VCaP (cell line): ENCODE results near the gene DUSP6.

ENCODE experiments used
- H3K27ac ChIP-seq: fragments of 450-650 bp; 2 replicates; pipeline ENCODE4 v1.5.1; 2017
- TF ChIP-seq, protein P1 (sequence below): fragments of 450-650 bp; conservative IDR thresholded peaks from 2 replicates; pipeline ENCODE4 v1.5.1; 2017; ENCODE audit warnings: mild to moderate bottlenecking, moderate library complexity

Gene DUSP6

DNA sequence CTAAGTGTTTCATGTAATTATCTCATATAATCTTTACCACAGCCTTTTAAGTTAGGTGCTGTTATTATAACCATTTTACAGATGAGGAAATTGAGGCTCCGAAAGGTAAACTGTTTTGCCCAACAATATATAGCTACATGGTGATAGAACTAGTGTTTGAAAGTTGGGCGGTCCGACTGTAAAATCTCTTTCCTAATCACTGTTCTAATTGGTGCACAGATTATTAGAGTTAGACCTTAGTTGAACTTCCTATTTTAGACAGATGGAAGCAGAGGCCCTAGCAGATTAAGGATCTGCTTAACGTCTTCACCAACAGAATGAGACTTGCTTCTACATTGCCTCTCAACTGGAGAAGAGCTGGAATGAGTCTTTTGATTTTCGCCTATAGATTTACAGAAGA lies 30.0 kb upstream of the DUSP6 start:
- TF ChIP-seq, protein P1, sequence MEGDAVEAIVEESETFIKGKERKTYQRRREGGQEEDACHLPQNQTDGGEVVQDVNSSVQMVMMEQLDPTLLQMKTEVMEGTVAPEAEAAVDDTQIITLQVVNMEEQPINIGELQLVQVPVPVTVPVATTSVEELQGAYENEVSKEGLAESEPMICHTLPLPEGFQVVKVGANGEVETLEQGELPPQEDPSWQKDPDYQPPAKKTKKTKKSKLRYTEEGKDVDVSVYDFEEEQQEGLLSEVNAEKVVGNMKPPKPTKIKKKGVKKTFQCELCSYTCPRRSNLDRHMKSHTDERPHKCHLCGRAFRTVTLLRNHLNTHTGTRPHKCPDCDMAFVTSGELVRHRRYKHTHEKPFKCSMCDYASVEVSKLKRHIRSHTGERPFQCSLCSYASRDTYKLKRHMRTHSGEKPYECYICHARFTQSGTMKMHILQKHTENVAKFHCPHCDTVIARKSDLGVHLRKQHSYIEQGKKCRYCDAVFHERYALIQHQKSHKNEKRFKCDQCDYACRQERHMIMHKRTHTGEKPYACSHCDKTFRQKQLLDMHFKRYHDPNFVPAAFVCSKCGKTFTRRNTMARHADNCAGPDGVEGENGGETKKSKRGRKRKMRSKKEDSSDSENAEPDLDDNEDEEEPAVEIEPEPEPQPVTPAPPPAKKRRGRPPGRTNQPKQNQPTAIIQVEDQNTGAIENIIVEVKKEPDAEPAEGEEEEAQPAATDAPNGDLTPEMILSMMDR = no peak
- peak overlapping the region; percentile 94 for H3K27ac ChIP-seq

DNA sequence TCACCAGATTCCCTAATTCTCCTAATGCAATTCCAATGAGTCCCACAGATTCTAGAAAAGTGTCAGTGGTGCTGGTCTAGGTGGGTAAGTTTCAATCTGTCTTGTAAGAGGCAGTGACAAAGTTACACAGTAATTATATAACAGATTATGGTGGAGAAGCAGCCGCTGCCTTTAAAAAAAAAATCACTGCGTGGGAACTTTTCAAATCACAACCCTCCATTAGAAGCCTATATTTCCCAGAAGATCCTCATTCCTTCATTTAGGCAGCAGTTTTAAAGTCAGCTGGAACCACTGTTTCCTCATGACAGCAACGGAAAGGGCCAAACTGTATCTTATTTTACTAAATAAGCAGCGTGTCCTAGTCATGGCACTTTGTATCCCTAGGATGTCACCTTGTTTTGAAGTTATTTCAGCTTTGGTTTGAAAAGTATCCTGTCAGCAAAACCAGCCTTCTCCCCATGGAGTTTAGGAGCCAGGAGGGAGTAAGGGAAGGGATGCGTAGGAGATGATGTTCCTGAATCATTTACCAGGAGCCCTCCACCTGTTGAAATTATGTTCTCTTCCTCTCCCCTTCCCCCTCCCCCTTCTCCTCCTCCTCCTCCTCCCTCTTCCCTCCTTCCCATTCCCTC lies 27.7 kb upstream of the DUSP6 start:
- TF ChIP-seq, protein P1 = no peak
- H3K27ac ChIP-seq = peak overlapping the region; percentile 94; the same call in 1 of the 2 replicates

DNA sequence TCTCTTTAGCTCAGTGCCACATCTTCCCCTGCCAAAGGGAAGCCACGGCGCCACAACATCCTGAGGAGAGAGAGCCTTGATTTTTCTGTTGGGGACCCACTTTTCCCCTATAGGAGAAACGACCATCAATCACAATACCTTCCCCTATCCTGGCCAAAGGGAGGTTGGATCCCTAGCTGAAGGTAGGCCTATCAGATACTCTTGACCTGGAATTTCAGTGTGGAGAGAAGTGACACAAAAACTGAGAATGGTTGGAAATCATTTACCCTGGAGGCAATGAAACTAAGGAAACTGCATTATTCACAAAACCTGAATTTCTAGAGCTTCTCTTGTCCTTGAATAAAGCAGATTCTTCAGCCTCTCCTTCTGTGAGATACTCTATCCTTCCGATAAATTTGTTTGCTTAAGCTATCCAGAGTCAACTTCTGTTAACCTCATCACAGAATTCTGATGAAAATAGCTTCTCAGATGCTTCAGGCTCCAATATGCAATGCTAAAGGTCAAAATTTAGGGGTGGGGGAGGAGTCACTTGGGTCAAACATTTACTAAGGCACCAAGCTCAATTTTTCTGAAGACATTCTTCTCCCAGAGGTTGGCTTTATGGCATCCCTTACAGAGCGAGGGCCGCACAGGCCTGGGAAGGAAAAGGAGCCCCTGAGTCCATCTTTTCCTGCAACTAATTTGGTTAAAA lies 27.0 kb upstream of the DUSP6 start:
- peak overlapping the region; percentile 94; the same call in 1 of the 2 replicates for H3K27ac ChIP-seq
- TF ChIP-seq, protein P1 = no peak

DNA sequence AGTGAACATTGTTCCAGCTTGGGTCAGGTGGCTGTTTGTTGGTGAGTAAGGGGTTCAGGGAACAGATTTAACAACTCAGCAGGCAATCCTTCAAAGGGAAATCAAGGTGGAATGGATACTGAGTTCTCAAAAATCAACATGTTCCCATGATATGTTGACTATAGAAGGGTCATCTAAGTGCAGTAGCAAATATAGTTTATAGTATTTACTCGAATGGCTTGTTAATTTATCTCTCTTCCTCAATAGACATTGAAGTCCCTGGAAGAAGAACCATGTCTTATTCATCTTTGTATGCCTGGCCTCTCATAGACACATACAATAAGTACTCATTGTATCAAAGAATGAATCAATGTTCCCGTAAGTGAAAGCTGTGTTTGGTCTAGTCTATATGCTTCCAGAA lies 24.5 kb upstream of the DUSP6 start:
- peak overlapping the region; percentile 94 for H3K27ac ChIP-seq
- TF ChIP-seq, protein P1 = no peak

DNA sequence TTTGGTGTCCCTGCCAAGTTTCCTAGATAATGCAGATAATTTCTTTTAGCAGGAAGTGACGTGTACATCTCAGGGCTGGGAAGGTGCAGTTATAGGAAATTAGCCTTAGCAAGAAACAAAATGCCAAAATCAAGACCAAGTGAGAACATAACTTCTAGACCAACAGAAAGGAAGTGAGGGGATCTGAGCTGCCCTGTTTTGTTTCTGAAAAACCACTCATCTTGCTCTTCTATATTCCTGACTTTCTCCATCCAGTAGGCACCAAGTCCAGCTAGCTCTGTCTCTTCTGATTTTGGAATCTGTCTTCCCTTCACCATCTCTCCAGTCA lies 23.9 kb upstream of the DUSP6 start:
- TF ChIP-seq, protein P1 = no peak

DNA sequence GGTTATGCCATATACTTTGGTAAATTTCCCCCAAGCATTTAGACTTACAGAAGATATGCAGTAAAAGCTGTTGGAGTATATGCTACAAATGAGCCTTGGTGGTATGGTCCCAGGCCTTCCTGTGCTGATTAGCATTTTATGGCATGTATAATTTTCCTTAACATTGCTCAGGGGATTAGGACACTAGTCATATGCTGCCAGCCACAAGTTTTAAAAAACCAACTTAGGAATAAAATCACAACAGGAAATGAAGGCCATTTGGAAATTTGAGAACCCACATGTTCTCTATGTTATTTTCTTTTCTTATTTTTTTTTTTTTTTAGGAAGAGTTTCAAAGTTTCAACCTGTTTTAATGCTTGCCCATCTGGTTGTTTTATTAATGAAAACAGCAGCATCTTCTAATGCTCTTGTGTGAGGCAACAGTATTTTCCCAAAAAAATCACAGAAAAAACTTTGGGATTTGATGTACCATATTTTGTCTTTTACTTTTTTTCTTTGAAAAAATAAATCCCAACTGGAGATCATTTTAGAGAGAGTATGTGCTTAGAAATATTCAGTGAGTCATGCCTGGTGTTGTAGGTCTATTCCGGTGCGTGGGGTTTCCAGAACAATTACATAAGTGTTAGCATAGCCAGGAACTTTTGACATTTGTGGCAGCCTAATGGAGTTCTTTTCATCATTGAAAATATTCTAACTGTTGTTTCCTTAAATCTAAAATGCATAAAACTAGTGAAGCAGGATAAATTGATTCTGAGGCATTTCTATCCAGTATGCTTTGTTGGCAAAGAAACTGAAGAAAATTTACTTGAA lies 21.7 kb upstream of the DUSP6 start:
- TF ChIP-seq, protein P1 = no peak
- H3K27ac ChIP-seq = no peak overlapping the region

More for the DNA sequence above, 23.9 kb upstream of the DUSP6 start:
- peak overlapping the region; percentile 94 for H3K27ac ChIP-seq
